Lung (tissue), 12 donors: Measurements from ENCODE around the gene MAP7D1. TPM values are rescaled to one million over a fixed set of nuclear protein-coding genes. Genes with fewer than 3 reads are reported as not detected.
"Not testable (repeated sequence)": the region's sequence is repeated elsewhere in the genome, so short reads cannot be mapped to it uniquely, and the experiment has no call there.

Experiments used
- ATAC-seq: fragments of 200-7000 bp; cut with Tn5 transposase; one replicate; pipeline ENCODE4 v1.9.1; 2020; ENCODE audit warnings: moderate number of reproducible peaks; ENCODE audit not compliant: insufficient read depth, low FRiP score
- DNase-seq, 3 donors: peaks; one replicate each; pipeline ENCODE4 v3.0.0-alpha.2; 2013 to 2017
- H3K27ac ChIP-seq, 2 donors: one replicate each; pipeline ENCODE4 v1.5.1; 2013; ENCODE audit warnings: mild to moderate bottlenecking in 2 of 2, moderate library complexity in 2 of 2, control low read depth in 1 of 2, inconsistent platforms in 1 of 2, low read depth in 1 of 2, low read length in 1 of 2
- H3K27me3 ChIP-seq, 3 donors: one replicate each; pipeline ENCODE4 v1.5.1; 2013; ENCODE audit warnings: low read length in 2 of 3; ENCODE audit not compliant: control insufficient read depth in 3 of 3, insufficient read depth in 3 of 3
- H3K36me3 ChIP-seq, 4 donors: one replicate each; pipeline ENCODE4 v1.5.1; 2013; ENCODE audit warnings: low read length in 4 of 4, mild to moderate bottlenecking in 1 of 4, moderate library complexity in 1 of 4; ENCODE audit not compliant: control insufficient read depth in 4 of 4, insufficient read depth in 4 of 4
- H3K4me1 ChIP-seq, 5 donors: one replicate each; pipeline ENCODE4 v1.5.1; 2013; ENCODE audit warnings: low read length in 5 of 5, mild to moderate bottlenecking in 2 of 5, moderate library complexity in 1 of 5; ENCODE audit not compliant: control insufficient read depth in 5 of 5, insufficient read depth in 5 of 5
- H3K4me3 ChIP-seq: one replicate; pipeline ENCODE4 v1.5.1; 2013; ENCODE audit warnings: mild to moderate bottlenecking, control low read depth, moderate library complexity
- H3K9ac ChIP-seq, 2 donors: one replicate each; pipeline ENCODE4 v1.5.1; 2013; ENCODE audit warnings: low read length in 2 of 2, control low read depth in 1 of 2; ENCODE audit not compliant: insufficient read depth in 1 of 2
- H3K9me3 ChIP-seq, 4 donors: one replicate each; pipeline ENCODE4 v1.5.1; 2013; ENCODE audit warnings: low read length in 3 of 4, mild to moderate bottlenecking in 1 of 4, moderate library complexity in 1 of 4; ENCODE audit not compliant: control insufficient read depth in 4 of 4, insufficient read depth in 3 of 4
- whole genome bisulfite sequencing, 2 donors: extraction: QIAGEN DNeasy Blood & Tissue Kit; methylation state at CpG; one replicate each; pipeline ENCODE4 v1.1.7; 2013; 5-methylcytosine and 5-hydroxymethylcytosine counted together
- polyA plus RNA-seq, 2 donors: library from polyadenylated mRNA; stranded (reverse); fragments of 200-250 nt; gene quantifications; one replicate each; pipeline ENCODE4 v1.2.1, GENCODE V29; 2013
- total RNA-seq, 2 donors: library from RNA; depleted of rRNA in 1 of 2; stranded (reverse); fragments of >200 nt in 1 of 2; gene quantifications; one replicate each; pipeline ENCODE4 v1.2.1, GENCODE V29; 2014 to 2021
- TF ChIP-seq, protein P1 (sequence below): IDR thresholded peaks from 2 replicates; pipeline ENCODE4 v1.5.1; 2012; ENCODE audit warnings: mild to moderate bottlenecking; ENCODE audit errors: control extremely low read depth, extremely low read depth
- donor health status: control.
- donor health status: control.
- donor health status: Bipolar disorder and iron deficiency.
- donor health status: healthy.
- donor health status: DM: yes; HTN: yes; CAD: no.

Gene MAP7D1
- total and polyA plus RNA-seq, 4 donors = 47.3 to 140 (median 78.5) TPM

DNA sequence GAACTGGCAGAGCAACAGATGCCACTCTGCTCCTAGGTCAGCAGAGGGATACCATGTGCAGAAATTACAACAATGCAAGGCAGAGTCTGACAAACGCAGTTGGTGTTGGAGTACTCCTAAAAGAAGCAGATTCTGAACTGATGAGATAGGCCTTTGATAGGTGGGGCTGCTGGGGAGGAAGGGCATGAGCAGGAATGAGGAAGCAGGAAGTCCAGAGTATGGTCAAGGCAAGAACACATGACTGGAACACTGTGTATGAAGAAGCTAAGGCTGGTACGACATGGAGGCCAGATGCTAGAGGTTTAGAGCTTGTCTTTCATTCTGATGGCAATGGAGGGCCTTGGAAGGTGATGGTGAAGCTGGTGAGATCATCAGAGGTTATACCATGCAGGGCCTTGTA lies 56.8 kb downstream of the MAP7D1 start:
- Histone ChIP-seq H3K36me3 (no peaks in the 10 kb centered on the region), H3K4me3 (no peak overlapping the region), H3K27ac (no peak overlapping the region), H3K4me1 (peaks cover 0 to 2% (median 0%) of the 10 kb centered on the region in 5 donors), H3K9ac (no peak overlapping the region), H3K9me3 (no peaks in the 10 kb centered on the region), H3K27me3 (no peaks in the 10 kb centered on the region)
- TF ChIP-seq, protein P1, sequence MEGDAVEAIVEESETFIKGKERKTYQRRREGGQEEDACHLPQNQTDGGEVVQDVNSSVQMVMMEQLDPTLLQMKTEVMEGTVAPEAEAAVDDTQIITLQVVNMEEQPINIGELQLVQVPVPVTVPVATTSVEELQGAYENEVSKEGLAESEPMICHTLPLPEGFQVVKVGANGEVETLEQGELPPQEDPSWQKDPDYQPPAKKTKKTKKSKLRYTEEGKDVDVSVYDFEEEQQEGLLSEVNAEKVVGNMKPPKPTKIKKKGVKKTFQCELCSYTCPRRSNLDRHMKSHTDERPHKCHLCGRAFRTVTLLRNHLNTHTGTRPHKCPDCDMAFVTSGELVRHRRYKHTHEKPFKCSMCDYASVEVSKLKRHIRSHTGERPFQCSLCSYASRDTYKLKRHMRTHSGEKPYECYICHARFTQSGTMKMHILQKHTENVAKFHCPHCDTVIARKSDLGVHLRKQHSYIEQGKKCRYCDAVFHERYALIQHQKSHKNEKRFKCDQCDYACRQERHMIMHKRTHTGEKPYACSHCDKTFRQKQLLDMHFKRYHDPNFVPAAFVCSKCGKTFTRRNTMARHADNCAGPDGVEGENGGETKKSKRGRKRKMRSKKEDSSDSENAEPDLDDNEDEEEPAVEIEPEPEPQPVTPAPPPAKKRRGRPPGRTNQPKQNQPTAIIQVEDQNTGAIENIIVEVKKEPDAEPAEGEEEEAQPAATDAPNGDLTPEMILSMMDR = no peak
- 59 to 76% methylated on average over 2 of the region's 2 CpGs for WGBS, 2 donors
- DNase-seq (no peak), ATAC-seq (no peak)

DNA sequence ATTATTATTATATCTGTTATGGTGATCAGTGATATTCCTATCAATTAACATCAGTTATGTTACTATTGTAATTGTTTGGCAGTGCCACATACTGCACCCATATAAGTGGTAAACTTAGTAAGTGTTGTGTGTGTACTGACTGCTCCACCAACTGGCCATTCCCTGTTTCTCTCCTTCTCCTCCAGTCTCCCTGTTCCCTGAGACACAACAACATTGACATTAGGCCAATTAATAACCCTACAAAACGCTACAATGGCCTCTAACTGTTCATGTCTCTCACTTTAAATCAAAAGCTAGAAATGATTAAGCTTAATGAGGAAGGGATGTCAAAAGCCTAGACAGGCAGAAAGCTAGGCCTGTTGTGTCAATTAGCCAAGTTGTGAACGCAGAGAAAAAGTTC lies 61.7 kb downstream of the MAP7D1 start:
- peaks cover 0 to under 1% (median 0%) of the 10 kb centered on the region in 5 donors for H3K4me1 ChIP-seq
- no peak overlapping the region for H3K4me3 ChIP-seq
- H3K27me3 ChIP-seq = no peaks in the 10 kb centered on the region
- no peak overlapping the region for H3K9ac ChIP-seq
- DNase-seq = peak in 2 of 3 donors; percentile 23 to 28
- H3K36me3 ChIP-seq = no peaks in the 10 kb centered on the region
- TF ChIP-seq, protein P1 = no peak
- peak overlapping the region in 1 of 2 donors; percentile 47 for H3K27ac ChIP-seq
- no peaks in the 10 kb centered on the region for H3K9me3 ChIP-seq
- no peak for ATAC-seq
- 62 to 73% methylated on average over 2 of the region's 2 CpGs for WGBS, 2 donors

DNA sequence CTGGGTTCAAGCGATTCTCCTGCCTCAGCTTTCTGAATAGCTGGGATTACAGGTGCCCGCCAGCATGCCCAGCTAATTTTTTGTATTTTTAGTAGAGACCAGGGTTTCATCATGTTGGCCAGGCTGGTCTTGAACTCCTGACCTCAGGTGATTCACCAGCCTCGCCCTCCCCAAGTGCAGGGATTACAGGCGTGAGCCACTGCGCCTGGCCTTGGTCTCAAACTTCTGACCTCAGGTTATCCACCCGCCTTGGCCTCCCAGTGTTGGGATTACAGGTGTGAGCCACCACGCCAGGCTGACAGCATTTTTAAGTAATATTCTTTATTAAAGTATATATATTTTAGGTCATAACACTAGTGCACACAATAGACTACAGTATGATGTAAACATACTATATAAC lies 65.9 kb downstream of the MAP7D1 start:
- H3K4me3 ChIP-seq, H3K9me3 ChIP-seq, H3K36me3 ChIP-seq, H3K27ac ChIP-seq, H3K27me3 ChIP-seq, ATAC-seq, H3K9ac ChIP-seq, DNase-seq: not testable (repeated sequence)
- 96 to 98% methylated on average over 7 of the region's 7 CpGs for WGBS, 2 donors
- H3K4me1 ChIP-seq = peaks cover 0 to 26% (median 6%) of the 10 kb centered on the region in 5 donors

DNA sequence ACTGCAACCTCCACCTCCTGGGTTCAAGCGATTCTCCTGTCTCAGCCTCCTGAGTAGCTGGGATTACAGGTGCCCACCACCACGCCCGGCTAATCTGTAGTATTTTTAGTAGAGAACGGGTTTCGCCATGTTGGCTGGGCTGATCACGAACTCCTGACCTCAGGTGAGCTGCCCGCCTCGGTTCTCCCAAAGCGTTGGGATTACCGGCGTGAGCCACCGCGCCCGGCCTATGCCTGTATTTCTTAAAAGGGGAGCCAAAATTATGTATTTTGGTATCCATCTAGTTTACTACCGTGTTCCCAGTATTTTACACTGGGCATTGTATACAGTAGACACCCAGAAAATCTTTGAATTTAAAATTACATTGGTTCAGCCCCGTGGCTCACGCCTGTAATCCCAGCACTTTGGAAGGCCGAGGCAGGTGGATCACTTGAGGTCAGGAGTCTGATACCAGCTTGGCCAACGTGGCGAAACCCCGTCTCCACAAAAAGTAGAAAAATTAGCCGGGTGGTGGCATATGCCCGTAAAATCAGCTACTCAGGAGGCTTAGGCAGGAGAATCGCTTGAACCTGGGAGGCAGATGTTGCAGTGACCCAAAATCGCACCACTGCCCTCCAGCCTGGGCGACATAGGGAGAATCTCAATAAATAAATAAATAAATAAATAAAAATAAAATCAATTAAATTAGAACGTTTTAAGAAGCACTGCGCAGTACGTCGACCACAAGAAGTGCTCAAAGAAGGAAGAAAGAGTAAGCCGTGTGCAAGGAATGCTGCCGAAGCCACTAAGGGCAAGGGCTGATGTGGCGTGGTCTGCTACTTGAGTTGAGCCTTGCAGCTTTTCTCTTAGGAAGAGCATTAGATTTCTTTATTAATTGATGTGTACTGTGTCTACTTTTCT lies 66.8 kb downstream of the MAP7D1 start:
- Histone ChIP-seq H3K4me1 (peaks cover 0 to 26% (median 7%) of the 10 kb centered on the region in 5 donors), H3K27me3 (no peaks in the 10 kb centered on the region), H3K9me3 (no peaks in the 10 kb centered on the region), H3K4me3 (no peak overlapping the region), H3K9ac (peak overlapping the region; percentile 96 to 99), H3K27ac (peak overlapping the region; percentile 96), H3K36me3 (peaks cover under 1 to 8% (median 2%) of the 10 kb centered on the region in 4 donors)
- no peak for ATAC-seq
- DNase-seq = no peak
- 82% methylated on average over 33 of the region's 33 CpGs for WGBS, 2 donors
- TF ChIP-seq, protein P1 = no peak
